Liver (tissue), 3 donors: ENCODE results near the gene COL23A1.

Source experiments
- CTCF ChIP-seq: fragments of 150-350 bp; IDR thresholded peaks from 2 replicates; pipeline ENCODE4 v1.5.1; 2017; ENCODE audit warnings: improper control_type of control experiment, low read depth, low read length; ENCODE audit not compliant: missing input control
- JUND ChIP-seq, 2 donors: IDR thresholded peaks; 2 replicates each; pipeline ENCODE4 v1.6.1; 2016; ENCODE audit warnings: antibody characterized with exemption in 2 of 2
- MAX ChIP-seq: IDR thresholded peaks from 2 replicates; pipeline ENCODE4 v1.6.1; 2016; ENCODE audit warnings: antibody characterized with exemption
- REST ChIP-seq: IDR thresholded peaks from 2 replicates; pipeline ENCODE4 v1.6.1; 2016; ENCODE audit warnings: antibody characterized with exemption, mild to moderate bottlenecking
- TAF1 ChIP-seq: conservative IDR thresholded peaks from 2 replicates; pipeline ENCODE4 v1.6.1; 2016; ENCODE audit warnings: antibody characterized with exemption, mild to moderate bottlenecking
- YY1 ChIP-seq: IDR thresholded peaks from 2 replicates; pipeline ENCODE4 v1.6.1; 2016; ENCODE audit warnings: antibody characterized with exemption, mild to moderate bottlenecking
- donor health status: healthy.
- donor health status: healthy.

- TF ChIP-seq CTCF (no peak), YY1 (no peak), REST (no peak), JUND (IDR thresholded peaks at IDR 0.05) (no peak), MAX (no peak), TAF1 (no peak)
Observed at GRCh38 chr5:178193251-178193809, 396.9 kb downstream of the COL23A1 start.
